ENCODE data around the gene FRK. TPM values are rescaled to one million over a fixed set of nuclear protein-coding genes. Genes with fewer than 3 reads are reported as not detected.

FRK gene
- total RNA-seq, 2 experiments from 2014 or later: 0.13 to 0.46 TPM

GRCh38 chr6:116030770-116031169 is 29.9 kb downstream of the FRK start:
- H3K4me3 ChIP-seq (ENCODE audit: low read depth, low read length, poor library complexity, severe bottlenecking): no peak overlapping the region
- no peaks in the 10 kb centered on the region for H3K4me1 ChIP-seq (ENCODE audit: insufficient read depth, low read length, poor library complexity, severe bottlenecking)
- POLR2A ChIA-PET: interaction anchor here (0.5 to 1.9 kb wide), 6 partner anchors 11 to 1319 kb away, joined by 3 to 7 read pairs (median 4); no protein-coding TSS in a partner anchor
- no peak overlapping the region for H3K4me2 ChIP-seq (ENCODE audit: low read length)
- TF ChIP-seq CTCF (conservative IDR thresholded peaks at IDR 0.05; ENCODE audit: low read length) (no peak), EZH2phosphoT487 (IDR thresholded peaks at IDR 0.05; ENCODE audit: borderline replicate concordance, low read depth, low read length) (no peak)
- H3K27ac ChIP-seq (ENCODE audit: low read depth, low read length, poor library complexity, severe bottlenecking): no peak overlapping the region
- CTCF ChIA-PET (ENCODE audit: unreplicated experiment): no interaction called here
- H3K79me2 ChIP-seq (ENCODE audit: insufficient read depth, low read depth, low read length): no peaks in the 10 kb centered on the region
- no peaks in the 10 kb centered on the region for H4K20me1 ChIP-seq (ENCODE audit: insufficient read depth, low read length)
- no TSS peak for BruUV-seq (replicated peaks)
- intact Hi-C loops (cut with micrococcal nuclease; ENCODE audit: unreplicated experiment): no loop called here
- H3K9me2 ChIP-seq (ENCODE audit: insufficient read depth, low read length): no peaks in the 10 kb centered on the region
- H2AFZ ChIP-seq (ENCODE audit: low read length): no peak overlapping the region
- no peaks in the 10 kb centered on the region for H3K9me3 ChIP-seq (ENCODE audit: low read length)
- no peaks in the 10 kb centered on the region for H3K36me3 ChIP-seq (ENCODE audit: insufficient read depth, low read length)
- no peak for DNase-seq (ENCODE audit: low spot score)

GRCh38 chr6:116029535-116029934 is 31.2 kb downstream of the FRK start:
- Histone ChIP-seq H3K4me1 (ENCODE audit: insufficient read depth, low read length, poor library complexity, severe bottlenecking) (no peaks in the 10 kb centered on the region), H3K79me2 (ENCODE audit: insufficient read depth, low read depth, low read length) (no peaks in the 10 kb centered on the region), H2AFZ (ENCODE audit: low read length) (no peak overlapping the region), H3K9me3 (ENCODE audit: low read length) (no peaks in the 10 kb centered on the region), H4K20me1 (ENCODE audit: insufficient read depth, low read length) (no peaks in the 10 kb centered on the region), H3K9me2 (ENCODE audit: insufficient read depth, low read length) (no peaks in the 10 kb centered on the region), H3K36me3 (ENCODE audit: insufficient read depth, low read length) (no peaks in the 10 kb centered on the region), H3K4me3 (ENCODE audit: low read depth, low read length, poor library complexity, severe bottlenecking) (no peak overlapping the region), H3K27ac (ENCODE audit: low read depth, low read length, poor library complexity, severe bottlenecking) (no peak overlapping the region), H3K4me2 (ENCODE audit: low read length) (no peak overlapping the region)
- POLR2A ChIA-PET: interaction anchor here (0.6 kb wide), 1 partner anchor 420 kb away, joined by 3 read pairs; no protein-coding TSS in a partner anchor
- intact Hi-C loops (cut with micrococcal nuclease; ENCODE audit: unreplicated experiment): no loop called here
- BruUV-seq (replicated peaks): no TSS peak
- TF ChIP-seq EZH2phosphoT487 (IDR thresholded peaks at IDR 0.05; ENCODE audit: borderline replicate concordance, low read depth, low read length) (no peak), CTCF (conservative IDR thresholded peaks at IDR 0.05; ENCODE audit: low read length) (no peak)
- CTCF ChIA-PET (ENCODE audit: unreplicated experiment): no interaction called here
- no peak for DNase-seq (ENCODE audit: low spot score)

GRCh38 chr6:116028233-116028632 is 32.5 kb downstream of the FRK start:
- intact Hi-C loops (cut with micrococcal nuclease; ENCODE audit: unreplicated experiment): no loop called here
- no peaks in the 10 kb centered on the region for H3K9me2 ChIP-seq (ENCODE audit: insufficient read depth, low read length)
- H3K4me2 ChIP-seq (ENCODE audit: low read length): no peak overlapping the region
- H3K36me3 ChIP-seq (ENCODE audit: insufficient read depth, low read length): no peaks in the 10 kb centered on the region
- no peak overlapping the region for H3K4me3 ChIP-seq (ENCODE audit: low read depth, low read length, poor library complexity, severe bottlenecking)
- no peaks in the 10 kb centered on the region for H3K79me2 ChIP-seq (ENCODE audit: insufficient read depth, low read depth, low read length)
- BruUV-seq (replicated peaks): no TSS peak
- H4K20me1 ChIP-seq (ENCODE audit: insufficient read depth, low read length): no peaks in the 10 kb centered on the region
- POLR2A ChIA-PET: interaction anchor here (0.6 to 1.3 kb wide), 5 partner anchors 9 to 249 kb away, joined by 3 read pairs; no protein-coding TSS in a partner anchor
- H2AFZ ChIP-seq (ENCODE audit: low read length): no peak overlapping the region
- DNase-seq (ENCODE audit: low spot score): no peak
- H3K4me1 ChIP-seq (ENCODE audit: insufficient read depth, low read length, poor library complexity, severe bottlenecking): no peaks in the 10 kb centered on the region
- H3K27ac ChIP-seq (ENCODE audit: low read depth, low read length, poor library complexity, severe bottlenecking): no peak overlapping the region
- H3K9me3 ChIP-seq (ENCODE audit: low read length): no peaks in the 10 kb centered on the region
- CTCF ChIA-PET (ENCODE audit: unreplicated experiment): no interaction called here
- TF ChIP-seq CTCF (conservative IDR thresholded peaks at IDR 0.05; ENCODE audit: low read length) (no peak), EZH2phosphoT487 (IDR thresholded peaks at IDR 0.05; ENCODE audit: borderline replicate concordance, low read depth, low read length) (no peak)

Data from OCI-LY7 (cell line).